Activated CD8-positive, alpha-beta memory T cell treated with anti-CD3 and anti-CD28 coated beads, Interleukin-2, amount 10 ng/mL, durations not matched to agents 7 days and 5 days (primary cell): ENCODE data around the gene EFEMP2. TPM values are rescaled to one million over a fixed set of nuclear protein-coding genes. Genes with fewer than 3 reads are reported as not detected.

Experiments used
- ATAC-seq: fragments of 150-1000 bp; cut with Tn5 transposase; one replicate; pipeline ENCODE4 v1.10.0; 2021; ENCODE audit warnings: moderate library complexity
- CTCF ChIA-PET: fragments of 350-600 bp; sonication (Branson Sonifier 250); formaldehyde crosslinking; loops from one replicate; lab custom pipeline; 2021; ENCODE audit warnings: antibody characterized with exemption; lab: Charles Lee
- DNase-seq: peaks from one replicate; pipeline ENCODE4 v3.0.0-alpha.2; 2020
- H3K27ac Mint-ChIP-seq: one replicate; pipeline ENCODE4 v1.8.0; 2021; ENCODE audit warnings: mild to moderate bottlenecking, mixed read lengths
- H3K27me3 Mint-ChIP-seq: one replicate; pipeline ENCODE4 v1.8.0; 2021; ENCODE audit warnings: mixed read lengths
- H3K36me3 Mint-ChIP-seq: one replicate; pipeline ENCODE4 v1.8.0; 2021; ENCODE audit warnings: mild to moderate bottlenecking, mixed read lengths
- H3K4me1 Mint-ChIP-seq: one replicate; pipeline ENCODE4 v1.8.0; 2021; ENCODE audit warnings: mixed read lengths
- H3K4me3 Mint-ChIP-seq: one replicate; pipeline ENCODE4 v1.8.0; 2021; ENCODE audit warnings: mild to moderate bottlenecking, moderate library complexity, mixed read lengths
- H3K9me3 Mint-ChIP-seq: one replicate; pipeline ENCODE4 v1.8.0; 2022; ENCODE audit warnings: low read depth, mixed read lengths
- total RNA-seq, 2 experiments: library from RNA; stranded (reverse); gene quantifications; one replicate each; pipeline ENCODE4 v1.2.3, GENCODE V29; 2021

Gene EFEMP2
- total RNA-seq, 2 experiments from 2014 or later: 7.1 to 13.4 TPM

DNA sequence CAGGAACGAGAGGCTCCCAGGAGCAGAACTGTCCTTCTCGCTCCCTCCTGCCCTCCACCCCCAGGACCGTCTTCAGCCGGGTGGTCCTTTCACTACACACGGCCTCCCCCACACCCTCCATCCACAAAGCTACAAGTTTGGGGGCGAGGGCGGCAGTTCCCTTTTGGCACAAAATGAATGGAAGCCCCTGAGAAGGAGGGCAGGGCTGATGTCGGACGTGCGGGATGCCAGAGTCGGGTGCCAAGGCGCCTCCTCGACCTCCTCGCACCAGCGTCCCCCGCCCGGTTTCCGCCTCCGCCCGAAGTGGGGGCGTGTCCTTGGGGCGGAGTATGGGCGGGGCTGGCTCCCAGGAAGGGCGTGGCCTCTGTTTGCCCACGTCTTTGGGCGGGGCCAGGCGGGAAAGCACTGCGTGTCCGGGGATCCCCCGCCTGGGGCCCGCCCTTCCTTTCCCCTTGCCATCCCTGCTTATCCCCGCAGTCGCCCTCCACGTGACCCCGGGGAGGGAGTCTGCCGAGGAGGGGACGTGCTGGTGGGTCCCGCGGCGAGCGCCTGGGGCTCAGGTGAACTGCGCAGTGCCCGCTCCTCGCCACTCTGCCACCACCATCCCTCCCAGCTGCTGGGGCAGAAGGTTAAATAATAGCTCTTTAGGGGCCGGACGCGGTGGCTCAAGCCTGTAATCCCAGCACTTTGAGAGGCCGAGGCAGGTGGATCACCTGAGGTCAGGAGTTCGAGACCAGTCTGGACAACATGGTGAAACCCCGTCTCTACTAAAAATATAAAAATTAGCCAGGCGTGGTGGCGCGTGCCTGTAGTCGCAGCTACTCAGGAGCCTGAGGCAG lies 937 bp upstream of the EFEMP2 start:
- H3K4me3 Mint-ChIP-seq: peak overlapping the region; percentile 79
- peak; percentile 93 for ATAC-seq
- no peaks in the 10 kb centered on the region for H3K36me3 Mint-ChIP-seq
- peak; percentile 96 for DNase-seq
- H3K4me1 Mint-ChIP-seq: peaks cover 53% of the 10 kb centered on the region
- H3K27ac Mint-ChIP-seq: peak overlapping the region; percentile 73
- peaks cover 4% of the 10 kb centered on the region for H3K27me3 Mint-ChIP-seq
- H3K9me3 Mint-ChIP-seq: no peaks in the 10 kb centered on the region
- CTCF ChIA-PET: interaction anchor here (0.7 to 27.4 kb wide), 4 partner anchors 13 to 94 kb away, joined by 4 to 710 read pairs (median 44); partner anchors contain the start of genes CCDC85B, CFL1, CTSW and FIBP

- H3K4me3 Mint-ChIP-seq: peak overlapping the region; percentile 7
- peaks cover 5% of the 10 kb centered on the region for H3K36me3 Mint-ChIP-seq
- no peaks in the 10 kb centered on the region for H3K9me3 Mint-ChIP-seq
- ATAC-seq: no peak
- DNase-seq: no peak
- CTCF ChIA-PET: interaction anchor here (1.6 to 27.4 kb wide), 3 partner anchors 11 to 160 kb away, joined by 4 to 710 read pairs (median 83); partner anchors contain the start of genes CCDC85B, CFL1, CTSW and FIBP
- H3K4me1 Mint-ChIP-seq: peaks cover 40% of the 10 kb centered on the region
- H3K27ac Mint-ChIP-seq: no peak overlapping the region
- peaks cover 4% of the 10 kb centered on the region for H3K27me3 Mint-ChIP-seq
Observed at GRCh38 chr11:65871811-65872548, 620 bp downstream of the EFEMP2 start.

DNA sequence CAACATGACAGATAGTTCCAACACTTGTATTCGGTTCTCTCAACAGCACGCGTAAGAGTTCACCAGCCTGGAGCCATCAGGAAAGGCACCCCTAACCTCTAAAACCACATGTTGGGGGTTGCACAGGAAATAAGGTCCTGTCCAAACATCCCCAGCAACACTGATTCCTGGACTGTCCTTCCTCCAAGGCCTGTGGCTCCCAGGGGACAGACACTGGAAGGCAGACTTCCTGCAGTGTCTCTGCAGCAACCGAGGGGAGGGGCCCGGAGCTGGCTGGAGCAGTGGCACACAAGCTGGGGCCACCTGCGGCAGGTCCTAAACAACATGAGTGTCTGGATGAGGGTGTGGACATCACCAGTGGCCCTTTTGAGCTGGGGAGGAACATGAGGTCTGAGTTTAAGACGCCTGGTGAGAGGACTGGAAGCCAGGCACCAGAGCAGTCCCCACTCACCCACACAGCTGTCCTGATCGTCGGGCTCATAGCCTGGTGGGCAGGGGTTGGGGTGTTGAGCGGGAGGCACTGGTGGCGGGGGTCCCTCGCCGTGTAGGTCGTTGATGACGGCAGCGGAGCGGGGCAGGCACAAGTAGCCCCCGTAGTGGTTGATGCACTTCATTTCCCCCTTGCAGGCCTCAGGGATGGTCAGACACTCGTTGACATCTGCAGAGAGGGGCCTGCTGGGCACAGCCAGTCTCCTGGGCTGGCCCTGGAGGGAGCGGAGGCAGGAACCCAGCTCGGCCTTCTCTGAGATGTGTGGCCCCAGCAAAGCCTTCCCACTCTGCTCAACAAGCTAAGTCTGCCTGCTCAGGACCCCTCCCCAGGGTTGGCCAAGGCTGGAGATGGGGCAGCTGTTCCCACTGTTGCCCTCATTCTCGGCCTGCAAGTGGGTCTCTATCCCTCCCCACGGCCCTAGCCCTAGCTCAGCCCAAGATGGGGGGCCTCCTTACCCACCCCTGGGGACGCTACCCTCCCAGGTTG lies 1.6 kb downstream of the EFEMP2 start:
- H3K9me3 Mint-ChIP-seq: no peaks in the 10 kb centered on the region
- no peak for ATAC-seq
- no peak overlapping the region for H3K27ac Mint-ChIP-seq
- DNase-seq: no peak
- CTCF ChIA-PET: interaction anchor here (1.6 to 27.4 kb wide), 3 partner anchors 11 to 159 kb away, joined by 4 to 710 read pairs (median 83); partner anchors contain the start of genes CCDC85B, CFL1, CTSW and FIBP
- H3K4me3 Mint-ChIP-seq: no peak overlapping the region
- H3K4me1 Mint-ChIP-seq: peaks cover 37% of the 10 kb centered on the region
- H3K27me3 Mint-ChIP-seq: peaks cover 4% of the 10 kb centered on the region
- H3K36me3 Mint-ChIP-seq: peaks cover 9% of the 10 kb centered on the region

GRCh38 chr11:65870307-65870658 lies 2.3 kb downstream of the EFEMP2 start:
- no peak for ATAC-seq
- peaks cover 37% of the 10 kb centered on the region for H3K4me1 Mint-ChIP-seq
- no peak overlapping the region for H3K27ac Mint-ChIP-seq
- H3K36me3 Mint-ChIP-seq: peaks cover 10% of the 10 kb centered on the region
- H3K4me3 Mint-ChIP-seq: no peak overlapping the region
- CTCF ChIA-PET: interaction anchor here (7.2 to 27.4 kb wide), 2 partner anchors 10 to 20 kb away, joined by 83 to 710 read pairs; partner anchors contain the start of genes CCDC85B, CFL1, CTSW and FIBP
- H3K9me3 Mint-ChIP-seq: no peaks in the 10 kb centered on the region
- no peak for DNase-seq
- H3K27me3 Mint-ChIP-seq: peaks cover 4% of the 10 kb centered on the region

- ATAC-seq (no peak), DNase-seq (no peak)
- H3K4me3 Mint-ChIP-seq: no peak overlapping the region
- peaks cover 4% of the 10 kb centered on the region for H3K27me3 Mint-ChIP-seq
- no peak overlapping the region for H3K27ac Mint-ChIP-seq
- CTCF ChIA-PET: interaction anchor here (7.2 to 27.4 kb wide), 2 partner anchors 9 to 21 kb away, joined by 83 to 710 read pairs; partner anchors contain the start of genes CCDC85B, CFL1, CTSW and FIBP
- peaks cover 37% of the 10 kb centered on the region for H3K4me1 Mint-ChIP-seq
- H3K9me3 Mint-ChIP-seq: no peaks in the 10 kb centered on the region
- H3K36me3 Mint-ChIP-seq: peaks cover 14% of the 10 kb centered on the region
Observed at GRCh38 chr11:65869643-65870306, 2.8 kb downstream of the EFEMP2 start.

GRCh38 chr11:65868907-65869306 lies 3.7 kb downstream of the EFEMP2 start:
- Mint-ChIP-seq H3K36me3 (peaks cover 16% of the 10 kb centered on the region), H3K27me3 (peaks cover 4% of the 10 kb centered on the region), H3K4me3 (no peak overlapping the region), H3K9me3 (no peaks in the 10 kb centered on the region), H3K27ac (no peak overlapping the region), H3K4me1 (peaks cover 34% of the 10 kb centered on the region)
- CTCF ChIA-PET: interaction anchor here (1.4 to 27.4 kb wide), 4 partner anchors 8 to 200 kb away, joined by 3 to 710 read pairs (median 43); partner anchors contain the start of genes CCDC85B, CFL1, CTSW and FIBP
- DNase-seq (no peak), ATAC-seq (no peak)

- ATAC-seq (peak; percentile 16), DNase-seq (no peak)
- H3K27ac Mint-ChIP-seq: no peak overlapping the region
- H3K4me1 Mint-ChIP-seq: peaks cover 35% of the 10 kb centered on the region
- no peaks in the 10 kb centered on the region for H3K9me3 Mint-ChIP-seq
- CTCF ChIA-PET: interaction anchor here (1.4 to 27.4 kb wide), 4 partner anchors 8 to 201 kb away, joined by 3 to 710 read pairs (median 43); partner anchors contain the start of genes CCDC85B, CFL1, CTSW and FIBP
- no peak overlapping the region for H3K4me3 Mint-ChIP-seq
- peaks cover 21% of the 10 kb centered on the region for H3K36me3 Mint-ChIP-seq
- peaks cover 3% of the 10 kb centered on the region for H3K27me3 Mint-ChIP-seq
Observed at GRCh38 chr11:65868076-65868667, 4.4 kb downstream of the EFEMP2 start.

DNA sequence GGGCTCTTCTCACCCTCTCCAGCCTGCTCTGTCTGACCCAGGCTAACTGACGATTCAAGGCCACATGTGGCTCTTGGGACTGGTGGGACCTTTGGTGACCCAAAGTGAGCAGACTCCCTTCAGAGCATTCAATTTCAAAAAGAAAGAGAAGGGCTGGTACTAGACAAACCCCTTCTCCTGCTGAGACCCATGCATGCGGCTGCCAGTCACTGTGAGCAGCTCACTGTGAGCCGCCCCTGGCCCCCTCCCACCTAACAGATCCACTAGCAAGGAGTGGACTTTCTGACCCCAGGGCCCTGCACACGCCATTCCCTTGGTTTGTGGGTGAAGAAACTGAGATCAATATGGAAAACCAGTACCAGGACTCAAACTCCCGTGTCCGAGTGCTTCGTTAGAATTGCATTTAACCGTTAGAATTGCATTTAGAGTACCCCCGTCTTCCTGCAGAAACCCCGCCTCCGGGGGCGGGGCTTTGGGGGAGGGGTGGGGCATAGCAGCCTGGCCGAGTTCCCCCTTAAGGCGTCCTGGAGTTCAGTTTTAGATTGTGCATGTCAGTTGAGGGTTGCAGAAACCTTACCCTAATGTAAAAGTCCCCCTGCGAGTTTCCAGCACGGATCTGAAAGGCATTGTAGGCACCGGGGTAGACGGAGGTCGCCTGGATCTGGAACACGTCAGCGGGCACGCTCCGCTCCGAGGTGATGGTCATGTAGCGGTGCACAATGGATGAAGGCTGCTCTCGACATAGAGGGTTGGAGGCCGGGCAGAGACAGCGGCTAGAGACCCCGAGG lies 5.1 kb downstream of the EFEMP2 start:
- H3K4me3 Mint-ChIP-seq: no peak overlapping the region
- no peaks in the 10 kb centered on the region for H3K27me3 Mint-ChIP-seq
- ATAC-seq (no peak), DNase-seq (no peak)
- H3K4me1 Mint-ChIP-seq: peaks cover 38% of the 10 kb centered on the region
- CTCF ChIA-PET: interaction anchor here (1.4 to 27.4 kb wide), 4 partner anchors 7 to 201 kb away, joined by 3 to 710 read pairs (median 43); partner anchors contain the start of genes CCDC85B, CFL1, CTSW and FIBP
- H3K27ac Mint-ChIP-seq: no peak overlapping the region
- H3K9me3 Mint-ChIP-seq: no peaks in the 10 kb centered on the region
- H3K36me3 Mint-ChIP-seq: peaks cover 27% of the 10 kb centered on the region

DNA sequence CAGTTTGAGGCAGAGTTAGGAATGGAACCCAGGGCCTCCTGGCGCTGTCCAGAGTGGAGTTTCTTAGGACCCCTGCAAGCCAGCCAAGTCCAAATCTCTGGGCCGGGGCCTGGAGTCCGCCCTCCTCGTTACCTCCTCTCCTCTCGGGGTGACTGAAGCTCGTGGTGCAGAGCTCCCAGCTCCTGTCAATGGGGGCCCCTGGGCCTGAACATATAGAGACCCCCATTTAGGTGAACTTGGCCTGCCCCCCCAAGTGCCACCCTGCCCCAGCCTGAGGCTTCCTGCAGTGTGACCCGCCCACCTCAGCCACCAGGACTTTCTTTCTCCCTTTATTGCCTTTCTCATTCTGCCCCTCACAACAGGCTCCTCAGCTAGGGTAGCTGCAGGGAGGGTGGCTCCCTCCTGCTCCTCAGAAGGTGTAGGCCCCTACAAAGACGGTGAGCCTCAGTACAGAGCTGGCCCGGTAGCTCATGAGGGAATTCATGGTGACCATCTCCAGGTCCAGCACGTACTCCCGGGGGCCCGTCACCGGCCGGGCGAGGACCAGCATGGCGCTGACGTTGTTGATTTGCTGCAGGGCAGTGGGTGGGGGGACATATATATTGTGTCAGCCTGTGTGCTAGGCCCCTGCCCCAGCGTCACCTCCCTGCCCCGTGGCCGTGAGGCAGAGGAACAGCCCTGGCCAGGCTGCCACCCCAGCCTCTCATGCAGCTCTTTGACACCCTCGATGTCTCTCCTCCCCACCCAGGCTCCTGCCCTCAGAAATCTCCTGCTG lies 5.9 kb downstream of the EFEMP2 start:
- H3K27ac Mint-ChIP-seq: no peak overlapping the region
- H3K36me3 Mint-ChIP-seq: peaks cover 30% of the 10 kb centered on the region
- no peak overlapping the region for H3K4me3 Mint-ChIP-seq
- H3K27me3 Mint-ChIP-seq: no peaks in the 10 kb centered on the region
- peaks cover 38% of the 10 kb centered on the region for H3K4me1 Mint-ChIP-seq
- CTCF ChIA-PET: interaction anchor here (27.4 kb wide), 1 partner anchor 24 kb away, joined by 710 read pairs; the partner anchor contains the start of genes CCDC85B, CTSW, FIBP and FOSL1
- DNase-seq (no peak), ATAC-seq (no peak)
- no peaks in the 10 kb centered on the region for H3K9me3 Mint-ChIP-seq

GRCh38 chr11:65865550-65866172 lies 6.9 kb downstream of the EFEMP2 start:
- no peak for ATAC-seq
- Mint-ChIP-seq H3K9me3 (no peaks in the 10 kb centered on the region), H3K36me3 (peaks cover 36% of the 10 kb centered on the region), H3K4me1 (peaks cover 35% of the 10 kb centered on the region), H3K4me3 (no peak overlapping the region), H3K27me3 (no peaks in the 10 kb centered on the region), H3K27ac (no peak overlapping the region)
- CTCF ChIA-PET: interaction anchor here (27.4 kb wide), 1 partner anchor 25 kb away, joined by 710 read pairs; the partner anchor contains the start of genes CCDC85B, CTSW, FIBP and FOSL1
- DNase-seq: no peak
